HG03280 (cell line): ENCODE measurements around the gene COG1.
"Not testable (repeated sequence)": the region's sequence is repeated elsewhere in the genome, so short reads cannot be mapped to it uniquely, and the experiment has no call there.

Experiments
- ATAC-seq: cut with Tn5 transposase; IDR thresholded peaks from one replicate; pipeline ENCODE4 v1.9.1; 2021; ENCODE audit warnings: mild to moderate bottlenecking, moderate library complexity; ENCODE audit not compliant: unreplicated experiment

Gene COG1

DNA sequence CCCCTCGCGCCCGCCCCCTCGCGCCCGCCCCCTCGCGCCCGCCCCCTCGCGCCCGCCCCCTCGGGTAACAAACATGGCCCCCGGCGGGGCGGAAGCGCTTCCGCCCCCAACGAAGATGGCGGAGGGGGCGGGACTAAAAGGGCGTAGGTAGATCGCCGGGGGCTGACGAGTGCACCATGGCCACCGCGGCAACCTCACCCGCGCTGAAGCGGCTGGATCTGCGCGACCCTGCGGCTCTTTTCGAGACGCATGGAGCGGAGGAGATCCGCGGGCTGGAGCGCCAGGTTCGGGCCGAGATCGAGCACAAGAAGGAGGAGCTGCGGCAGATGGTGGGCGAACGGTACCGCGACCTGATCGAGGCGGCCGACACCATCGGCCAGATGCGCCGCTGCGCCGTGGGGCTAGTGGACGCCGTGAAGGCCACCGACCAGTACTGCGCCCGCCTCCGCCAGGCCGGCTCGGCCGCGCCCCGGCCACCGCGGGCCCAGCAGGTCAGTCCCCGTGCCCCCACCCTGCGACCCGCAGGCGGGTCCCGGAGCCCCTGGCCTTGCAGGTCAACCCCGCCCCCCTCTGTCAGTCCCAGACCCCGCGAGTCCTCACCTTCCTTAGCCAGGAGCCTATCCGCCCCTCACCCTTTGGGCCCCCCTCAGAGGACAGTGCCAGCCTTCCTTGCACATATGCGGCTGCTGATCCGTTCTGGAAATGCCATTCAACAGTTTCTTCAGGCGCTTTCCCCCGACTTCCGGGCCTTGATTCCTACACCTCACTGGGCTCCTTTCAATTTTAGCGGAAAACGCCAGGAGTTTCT is at the start of gene COG1:
Gene COG1 (plus strand): TSS at position 162 of the 808 bp plus-strand sequence. CDS start 15 bp downstream, at position 177.
- peak; percentile 76 for ATAC-seq

DNA sequence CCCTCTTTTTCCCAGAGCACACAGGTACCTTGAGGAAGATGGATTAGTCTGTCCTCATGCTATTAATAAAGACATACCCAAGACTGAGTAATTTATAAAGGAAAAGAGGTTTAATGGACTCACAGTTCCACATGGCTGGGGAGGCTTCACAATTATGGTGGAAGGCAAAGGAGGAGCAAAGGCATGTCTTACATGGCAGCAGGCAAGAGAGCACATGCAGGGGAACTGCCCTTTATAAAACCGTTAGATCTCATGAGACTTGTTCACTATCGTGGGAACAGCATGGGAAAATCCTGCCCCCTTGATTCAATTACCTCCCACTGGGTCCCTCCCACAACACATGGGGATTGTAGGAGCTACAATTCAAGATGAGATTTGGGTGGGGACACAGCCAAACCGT is 48.6 kb upstream of the COG1 start:
- not testable (repeated sequence) for ATAC-seq

DNA sequence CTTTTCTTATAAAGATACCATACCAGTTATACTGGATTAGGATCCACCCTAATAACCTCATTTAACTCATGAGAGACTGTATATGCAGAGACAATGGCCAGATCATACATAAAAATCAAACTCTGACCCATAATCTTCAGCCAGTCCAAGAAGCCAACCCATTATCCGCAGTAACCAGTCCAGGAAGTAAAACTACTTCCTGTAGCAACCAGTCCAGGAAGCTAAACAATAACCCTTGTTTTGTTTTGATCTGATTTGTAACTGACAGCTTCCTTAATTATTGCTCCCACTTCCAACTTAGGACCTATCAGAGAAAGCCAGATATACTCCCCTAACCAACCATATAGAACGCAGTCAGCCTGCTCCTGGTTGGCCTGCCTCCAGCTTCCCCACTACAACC is 47.2 kb upstream of the COG1 start:
- no peak for ATAC-seq

GRCh38 chr17:73147791-73148190 is 45.1 kb upstream of the COG1 start:
- ATAC-seq, result not testable (repeated sequence)

- ATAC-seq, result no peak
Measured at GRCh38 chr17:73148540-73149334, 44.1 kb upstream of the COG1 start.

GRCh38 chr17:73150622-73151300 is 42.1 kb upstream of the COG1 start:
- not testable (repeated sequence) for ATAC-seq

DNA sequence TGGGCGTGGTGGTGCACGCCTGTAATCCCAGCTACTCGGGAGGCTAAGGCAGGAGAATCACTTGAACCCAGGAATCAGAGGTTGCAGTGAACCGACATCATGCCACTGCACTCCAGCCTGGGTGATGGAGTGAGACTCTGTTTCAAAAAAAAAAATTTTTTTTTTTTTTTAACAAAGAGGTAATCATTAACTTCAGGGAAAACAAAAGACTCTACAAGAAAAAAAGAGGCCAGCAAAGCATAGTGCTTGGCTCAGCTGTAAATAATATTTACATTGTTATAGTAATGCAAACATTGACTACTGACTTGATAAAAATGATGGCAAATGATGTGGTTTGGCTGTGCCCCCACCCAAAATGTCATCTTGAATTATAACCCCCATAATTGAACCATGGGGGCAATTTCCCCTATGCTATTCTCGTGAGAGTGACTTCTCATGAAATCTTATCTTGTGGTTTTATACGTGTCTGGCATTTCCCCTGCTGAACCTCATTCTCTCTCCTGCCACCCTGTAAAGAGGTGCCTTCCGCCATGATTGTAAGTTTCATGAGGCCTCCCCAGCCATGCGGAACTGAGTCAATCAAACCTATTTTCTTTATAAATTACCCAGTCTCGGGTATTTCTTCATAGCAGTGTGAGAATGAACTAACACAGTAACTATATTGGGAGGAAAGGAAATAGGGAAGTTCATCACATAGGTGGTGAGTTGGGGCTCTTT is 40.8 kb upstream of the COG1 start:
- no peak for ATAC-seq

GRCh38 chr17:73155410-73156165 is 37.3 kb upstream of the COG1 start:
- peak; percentile 22 for ATAC-seq

- peak; percentile 76 for ATAC-seq
Measured at GRCh38 chr17:73156166-73156840, 36.6 kb upstream of the COG1 start.

DNA sequence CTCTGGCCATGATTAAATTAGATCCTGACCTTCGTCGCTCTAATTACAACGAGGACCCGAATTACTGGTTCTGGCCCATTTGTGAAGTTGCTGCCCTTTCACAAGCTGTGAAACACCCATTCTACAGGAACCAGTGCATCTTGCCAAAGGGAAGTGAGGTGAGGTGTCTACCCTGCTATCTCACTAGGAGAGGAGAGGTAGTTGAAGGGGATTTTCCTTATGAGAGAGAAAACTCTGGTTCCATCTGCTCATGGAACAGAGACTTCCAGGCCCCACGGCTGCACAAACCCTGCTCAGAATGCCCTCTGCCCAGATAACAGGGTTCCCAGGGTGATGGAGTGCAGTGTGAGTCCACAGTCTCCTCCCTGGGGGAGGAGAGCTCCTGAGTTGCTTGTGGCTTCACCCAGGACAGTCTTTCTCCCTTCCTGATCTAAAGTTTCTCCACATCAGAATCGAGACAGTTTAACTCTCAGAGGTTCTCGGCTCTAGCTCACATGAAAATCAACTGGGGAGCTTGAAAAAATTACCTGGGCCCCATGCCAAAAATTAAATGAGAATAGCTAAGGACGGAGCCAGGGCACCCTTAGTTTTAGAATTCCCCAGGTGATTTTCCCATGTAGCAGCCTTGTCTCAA is 35.9 kb upstream of the COG1 start:
- no peak for ATAC-seq

- no peak for ATAC-seq
Measured at GRCh38 chr17:73157521-73157890, 35.3 kb upstream of the COG1 start.

- ATAC-seq, result no peak
Measured at GRCh38 chr17:73158133-73158532, 34.7 kb upstream of the COG1 start.

DNA sequence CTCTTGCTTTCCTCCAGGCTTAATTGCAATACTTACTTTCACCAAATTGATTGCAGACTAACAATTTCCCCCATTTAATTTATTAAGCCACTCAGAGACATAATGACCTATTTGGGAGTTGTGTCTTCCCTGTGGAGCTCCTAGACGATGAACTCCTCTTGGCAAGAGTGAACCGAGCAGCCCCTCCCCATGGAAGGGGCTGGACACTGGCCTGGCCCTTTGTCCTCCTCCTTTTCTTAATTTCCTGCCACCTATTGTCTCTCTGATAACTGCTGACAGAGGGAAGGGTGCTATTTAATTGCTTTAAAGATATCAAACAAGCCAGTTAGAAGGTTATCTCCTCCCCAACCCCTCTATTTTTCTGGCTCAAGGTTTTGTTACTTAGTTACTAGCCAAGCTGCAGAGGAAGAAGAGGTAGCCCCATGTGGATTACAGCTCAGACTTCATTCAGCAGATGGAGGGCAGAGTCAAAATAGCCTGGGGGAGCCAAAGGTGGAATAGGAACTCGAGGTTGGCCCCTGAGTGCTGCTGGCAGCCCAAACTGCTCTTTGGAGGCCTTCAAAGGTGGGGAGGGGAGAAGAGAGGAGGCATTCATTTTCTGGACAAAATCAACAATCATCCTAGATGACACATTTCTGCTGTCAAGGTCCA is 31.8 kb upstream of the COG1 start:
- no peak for ATAC-seq

DNA sequence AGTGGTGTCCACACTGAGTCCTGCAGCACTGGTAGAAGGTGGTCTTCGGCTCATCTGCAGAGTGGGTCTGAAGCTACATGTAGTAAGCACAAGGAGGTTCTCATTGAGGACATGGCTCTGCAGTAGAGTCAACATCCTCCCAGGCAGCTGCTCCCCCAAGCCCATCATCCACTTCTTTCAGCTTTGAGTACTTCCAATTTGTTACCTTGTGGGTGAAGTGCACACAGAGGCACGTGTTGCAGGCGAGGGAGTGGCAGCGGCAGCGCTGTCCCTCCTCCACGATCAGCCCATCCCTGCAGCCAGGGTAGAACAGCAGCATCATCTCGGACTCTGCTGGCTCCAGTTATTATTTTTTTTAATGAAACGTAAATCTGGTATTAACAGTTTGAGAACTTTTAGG is 29.8 kb upstream of the COG1 start:
- ATAC-seq, result no peak

DNA sequence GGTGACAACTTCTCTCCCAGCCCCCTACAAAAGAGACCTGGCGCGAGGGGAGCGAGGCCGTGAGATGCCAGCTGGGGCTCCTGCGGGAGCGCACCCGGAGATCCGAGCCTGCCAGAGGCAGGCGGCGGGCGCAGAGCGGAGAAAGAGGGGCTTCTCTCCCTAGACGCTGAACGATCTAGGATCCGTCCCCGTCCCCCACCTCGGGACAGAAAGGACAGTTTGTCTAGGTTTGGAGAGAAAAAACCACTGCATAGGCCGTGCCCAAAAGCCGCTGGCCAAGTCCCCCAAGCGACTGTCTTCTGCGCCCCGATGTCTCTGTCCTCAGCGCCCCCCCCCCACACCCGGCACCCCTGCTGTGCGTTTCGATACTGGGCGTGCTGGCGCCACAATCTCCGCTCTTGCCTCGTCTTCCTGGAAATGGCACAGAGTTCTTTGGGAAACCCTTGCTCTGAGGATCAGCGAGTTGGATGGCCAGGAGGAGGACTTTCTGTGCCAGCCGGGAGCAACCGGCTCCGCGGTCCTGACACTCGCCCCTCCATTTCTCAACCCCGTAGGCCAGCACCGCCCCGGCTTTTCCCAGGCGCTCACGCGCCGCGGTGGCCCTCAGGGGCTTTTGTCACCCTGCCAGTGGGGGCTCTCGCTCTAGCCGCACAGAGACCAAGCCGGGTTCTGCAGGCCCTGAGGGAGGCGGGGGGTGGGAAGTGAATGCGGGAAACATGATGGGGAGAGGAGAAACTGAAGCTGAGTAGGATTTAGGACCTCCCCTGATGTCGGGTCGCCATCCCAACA is 27.0 kb upstream of the COG1 start:
- no peak for ATAC-seq

GRCh38 chr17:73166731-73167581 is 25.9 kb upstream of the COG1 start:
- no peak for ATAC-seq

GRCh38 chr17:73168667-73169066 is 24.2 kb upstream of the COG1 start:
- no peak for ATAC-seq
